HG03097 (cell line): ENCODE measurements around the gene C6orf89.

Experiments used
- ATAC-seq: cut with Tn5 transposase; IDR thresholded peaks from one replicate; pipeline ENCODE4 v1.9.1; 2021; ENCODE audit not compliant: unreplicated experiment, low FRiP score

Gene C6orf89

DNA sequence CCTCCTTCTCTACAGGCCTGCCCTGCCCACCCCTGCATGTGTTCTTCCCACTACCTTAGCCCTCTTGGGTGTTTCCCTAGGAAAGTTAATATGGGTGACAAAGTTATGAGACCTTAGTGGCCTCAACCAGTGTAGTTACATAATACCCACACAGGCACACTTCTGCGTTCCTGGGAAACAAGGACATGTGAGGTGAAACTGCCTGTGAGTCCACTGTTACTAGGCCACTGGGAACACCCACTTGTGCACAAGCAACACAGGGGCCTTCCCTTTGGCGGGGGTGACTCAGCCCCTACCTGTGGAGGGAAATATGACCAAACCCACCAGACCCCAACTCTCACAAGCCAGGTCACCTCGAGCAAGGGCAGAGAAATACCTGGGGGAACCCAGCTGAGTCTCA is 81.5 kb downstream of the C6orf89 start:
- no peak for ATAC-seq

DNA sequence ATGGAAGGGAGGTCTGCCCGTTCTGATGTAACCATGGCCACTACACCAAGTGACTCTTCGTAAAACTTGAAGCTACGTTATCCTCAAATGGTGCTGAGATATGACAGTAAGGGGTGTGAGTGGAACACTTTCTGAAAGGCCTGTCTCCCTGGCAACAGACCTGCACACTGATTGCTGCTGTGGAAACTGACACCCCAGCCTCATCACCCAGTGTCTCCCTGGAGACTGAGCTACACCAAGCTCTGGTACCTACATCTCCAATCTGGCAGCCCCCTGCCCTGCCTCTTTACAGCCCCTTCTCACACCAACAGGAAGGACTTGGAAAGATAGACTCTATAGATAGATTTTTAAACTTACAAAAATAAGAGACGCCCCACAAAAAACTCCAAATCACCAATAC is 82.0 kb downstream of the C6orf89 start:
- ATAC-seq: no peak

DNA sequence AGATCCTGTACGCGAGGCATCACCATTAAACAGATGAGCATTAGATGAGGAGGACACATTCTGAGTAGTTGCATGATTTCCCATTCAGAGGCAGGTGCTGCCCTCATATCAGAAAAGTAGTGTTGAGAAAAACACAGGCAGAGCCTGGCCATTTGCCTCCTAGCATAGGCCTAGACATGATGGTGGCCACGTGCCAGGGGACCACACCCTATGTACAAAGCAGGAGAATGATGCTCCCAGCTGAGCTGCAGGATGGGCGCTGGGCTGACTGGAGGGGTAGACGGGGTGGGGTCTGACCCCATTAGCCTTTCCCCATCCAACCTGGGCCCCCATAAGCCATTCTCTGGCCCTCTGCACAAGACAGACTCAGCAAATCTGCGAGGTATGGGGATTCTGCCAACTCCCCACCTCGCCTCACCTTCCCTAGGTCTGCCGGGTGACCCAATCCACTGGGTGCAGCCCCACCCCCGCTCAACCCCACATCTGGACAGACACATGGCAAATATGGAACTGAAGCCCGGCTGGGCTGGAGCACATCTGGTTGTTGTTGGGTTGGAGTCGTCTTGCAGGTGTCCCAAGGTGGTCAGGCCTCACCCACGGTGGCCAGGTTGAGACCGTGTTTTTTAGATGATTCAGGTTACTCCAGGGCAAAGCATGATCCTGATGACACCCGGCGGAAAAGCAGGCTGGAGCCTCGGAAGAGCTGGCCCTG is 82.7 kb downstream of the C6orf89 start:
- ATAC-seq: no peak

DNA sequence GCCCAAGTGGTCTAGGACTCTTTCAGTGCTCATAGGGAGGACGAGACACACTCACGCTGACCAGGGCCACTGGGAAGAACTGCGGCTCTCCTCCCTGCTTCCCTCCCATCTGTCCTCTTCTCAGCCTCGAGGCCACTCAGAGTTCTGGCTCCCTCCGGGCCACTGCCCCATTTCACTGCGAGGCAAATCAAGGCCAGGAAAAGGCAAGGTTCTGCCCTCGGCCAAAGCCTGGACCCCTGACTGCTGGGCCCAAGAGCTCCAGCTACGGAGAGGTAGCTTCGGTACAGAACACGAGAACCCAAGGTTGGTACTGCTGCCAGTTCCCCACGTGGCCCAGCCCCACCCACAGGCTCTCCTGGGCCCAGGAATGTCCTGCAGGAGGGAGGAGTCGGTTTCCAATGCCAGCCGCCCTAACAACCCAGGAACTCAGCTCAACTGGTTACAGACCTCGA is 83.5 kb downstream of the C6orf89 start:
- ATAC-seq: no peak

DNA sequence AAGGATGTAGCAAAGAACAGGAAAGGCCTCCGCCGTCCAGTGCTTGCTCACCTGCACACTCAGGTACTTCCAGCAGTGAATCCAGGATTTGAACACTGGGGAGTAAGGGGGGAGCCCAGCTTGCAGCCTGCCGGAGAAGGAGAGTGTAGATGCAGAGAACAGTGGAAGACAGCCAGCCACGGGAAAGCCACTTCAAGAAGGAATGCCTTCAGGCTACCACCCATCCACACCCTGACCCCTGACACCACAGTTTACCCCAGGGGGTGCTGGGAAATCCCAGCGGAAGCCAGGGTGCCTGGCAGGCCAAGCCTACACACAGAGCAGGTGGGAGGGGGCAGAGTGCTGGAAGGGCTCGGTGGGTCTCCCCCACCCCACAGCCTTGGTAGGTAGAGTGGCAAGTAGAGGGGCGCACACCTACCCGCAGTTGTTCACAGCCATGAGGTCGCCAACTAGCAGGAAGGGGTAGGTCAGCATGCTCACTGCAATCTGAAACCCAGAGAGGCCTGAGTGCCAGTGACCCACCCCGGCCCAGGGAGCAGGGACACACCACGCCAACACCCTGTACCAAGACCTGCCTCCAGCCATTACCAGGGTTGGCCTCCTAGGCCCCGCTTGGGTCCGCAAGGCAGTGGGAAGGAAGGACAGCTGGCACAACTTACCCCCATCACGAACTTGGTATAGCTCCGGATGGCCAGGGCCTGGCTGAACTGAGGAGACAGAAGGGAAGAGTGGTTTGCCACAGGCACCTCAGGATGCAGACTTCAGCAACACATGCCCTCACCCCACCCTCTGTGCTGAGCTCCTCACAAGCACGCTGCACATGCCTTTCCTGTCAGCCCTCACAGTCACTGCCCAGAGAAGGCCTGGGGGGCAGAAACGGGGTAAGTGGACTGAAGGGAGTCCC is 84.5 kb downstream of the C6orf89 start:
- no peak for ATAC-seq

DNA sequence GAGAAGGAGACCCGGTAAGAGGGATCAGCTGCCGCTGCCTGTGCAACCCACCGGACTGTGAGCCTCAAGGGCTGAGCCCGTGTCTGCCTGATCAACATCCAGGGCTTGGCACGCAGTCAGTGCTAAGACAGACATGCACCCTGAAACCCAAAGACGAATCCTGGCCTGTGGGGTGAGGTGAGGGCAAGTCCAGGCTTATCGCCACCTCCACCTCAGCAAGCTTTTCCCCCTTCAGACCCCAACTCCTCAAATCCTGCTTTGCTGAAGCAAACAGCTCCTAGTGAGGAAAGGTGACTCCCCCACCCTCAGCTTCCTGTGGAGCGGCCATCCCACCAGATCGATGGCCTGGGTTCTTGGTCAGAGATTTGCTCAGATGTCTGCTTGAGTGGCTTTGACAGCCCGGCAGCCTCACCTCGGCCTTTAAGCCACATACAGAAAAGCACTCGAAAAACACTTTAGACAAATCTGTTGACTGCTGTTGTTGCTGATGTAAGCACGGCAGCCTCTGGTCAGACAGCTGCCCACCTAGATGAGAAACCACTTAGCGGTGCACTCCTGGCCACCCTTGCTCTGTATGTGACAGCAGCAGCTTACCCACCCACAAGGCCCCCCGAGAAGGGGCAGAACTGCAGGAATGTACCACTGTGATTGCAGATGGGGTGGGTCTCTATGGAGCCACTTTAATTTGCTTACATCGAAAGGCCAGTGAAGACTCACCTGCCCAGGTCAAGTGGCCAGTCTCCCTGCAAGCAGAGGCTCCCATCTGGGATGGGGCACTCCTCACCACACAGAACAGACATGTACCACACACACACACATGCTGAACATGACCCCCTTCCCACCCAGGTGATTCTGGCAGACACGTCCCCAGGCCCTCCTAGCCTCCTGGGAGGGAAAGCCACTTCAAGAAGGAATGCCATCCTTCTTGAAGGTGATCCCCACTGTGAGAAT is 85.4 kb downstream of the C6orf89 start:
- ATAC-seq: no peak

DNA sequence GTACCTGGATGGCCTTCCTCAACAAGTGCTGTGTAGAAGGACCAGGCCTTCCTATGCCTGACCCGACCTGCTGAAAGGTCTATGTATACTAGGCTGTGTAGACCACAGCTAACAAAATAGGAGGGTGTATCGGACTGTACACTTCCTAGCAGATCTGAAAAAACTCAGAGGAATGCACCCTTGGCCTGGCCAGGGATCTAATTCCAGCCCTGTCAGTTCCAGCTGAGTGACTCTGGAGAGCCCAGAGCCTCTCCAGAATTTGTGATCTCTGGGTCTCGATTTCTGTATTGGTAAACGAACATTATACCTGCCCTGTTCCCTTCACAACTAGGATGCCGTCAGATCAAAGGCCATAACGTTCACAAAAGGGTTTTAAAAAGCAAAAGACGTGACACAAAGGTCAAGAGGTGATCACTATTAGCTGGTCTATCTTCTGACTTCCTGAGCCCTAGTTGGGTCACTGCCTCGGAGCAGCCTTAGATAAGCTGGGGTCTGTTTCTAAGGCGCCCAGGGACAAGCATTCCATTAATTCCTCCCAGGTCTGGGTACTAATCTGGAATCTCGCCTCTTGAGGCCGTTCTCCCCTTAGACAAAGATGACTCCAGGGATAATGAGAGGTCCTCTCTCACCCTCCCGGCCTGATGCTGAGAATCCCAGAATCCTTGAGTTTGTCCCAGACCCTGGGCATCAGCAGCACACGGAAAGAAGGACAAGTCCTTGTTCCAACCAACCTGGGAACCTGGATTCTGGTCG is 86.3 kb downstream of the C6orf89 start:
- no peak for ATAC-seq

DNA sequence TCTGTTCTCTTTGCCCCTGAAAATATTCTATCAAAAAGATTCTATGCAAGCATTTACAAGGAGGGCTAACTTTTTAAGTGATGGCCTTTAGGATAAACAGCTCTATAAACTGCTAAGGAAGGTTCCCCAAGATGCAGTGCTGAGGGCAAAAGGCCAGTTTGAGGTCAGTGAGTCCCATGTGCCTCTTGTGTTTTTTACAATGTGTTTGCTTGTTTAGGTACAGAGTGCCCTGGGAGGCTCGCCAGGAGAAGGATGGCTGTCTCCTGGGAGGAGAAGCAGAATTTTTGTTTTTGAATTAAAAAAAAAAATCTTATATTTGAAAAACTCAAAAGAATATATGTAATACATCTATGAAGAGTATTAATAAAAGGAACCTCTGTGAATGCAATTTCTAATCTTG is 87.4 kb downstream of the C6orf89 start:
- ATAC-seq: no peak

DNA sequence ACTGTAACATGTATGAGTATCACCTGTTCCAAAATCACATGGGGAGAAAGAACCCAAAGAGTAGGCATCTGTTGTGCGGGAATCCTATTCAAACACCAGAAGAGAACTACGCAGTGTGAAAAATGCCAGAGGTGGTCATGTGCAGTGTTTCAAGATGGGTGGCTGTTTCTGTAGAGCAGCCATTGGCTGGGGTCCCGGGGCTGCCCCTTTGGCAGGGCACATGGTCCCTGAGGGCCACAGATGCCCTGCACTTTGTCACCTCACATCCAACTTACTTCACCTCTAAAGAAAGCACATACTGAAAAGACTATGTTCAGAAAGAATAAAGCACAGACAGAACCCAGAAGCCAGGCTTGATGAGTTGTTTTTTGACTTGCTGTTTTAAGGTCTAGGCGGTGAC is 87.9 kb downstream of the C6orf89 start:
- ATAC-seq: no peak

DNA sequence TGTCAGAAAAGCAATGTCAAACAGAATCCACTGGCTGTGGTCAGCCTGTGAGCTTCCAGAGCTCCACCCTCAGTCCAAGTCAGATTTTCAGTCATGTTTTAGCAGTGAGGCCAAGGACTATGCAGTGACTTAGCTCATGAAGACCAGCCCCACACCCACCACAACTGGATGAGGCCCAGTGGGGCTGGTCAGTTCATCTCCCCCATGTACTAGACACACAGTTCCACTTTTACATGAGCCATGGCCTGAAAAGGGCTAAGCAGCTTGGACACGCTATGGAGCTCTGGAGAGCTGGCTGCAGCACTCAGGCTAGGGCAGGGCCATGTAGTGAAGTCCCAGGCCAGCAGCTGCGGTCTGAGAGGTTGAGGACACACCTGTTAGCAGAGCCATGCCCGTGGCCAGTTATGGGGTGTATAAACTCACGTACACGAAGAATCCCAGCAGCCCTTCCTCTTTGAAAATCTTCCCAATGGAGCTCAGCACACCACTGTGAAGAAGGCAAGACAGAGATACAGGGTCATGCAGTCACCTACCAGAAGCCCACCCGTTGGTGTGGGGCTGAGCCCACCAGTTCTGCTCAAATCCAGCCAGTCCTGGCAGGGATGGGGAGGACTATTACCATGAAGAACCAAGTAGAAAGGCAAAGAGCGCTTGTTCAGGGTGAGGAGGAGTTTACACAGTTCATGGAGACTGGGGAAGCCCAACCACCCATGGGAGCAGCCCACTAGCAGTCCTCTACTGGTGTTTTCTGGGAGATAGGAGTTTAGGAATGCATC is 89.7 kb downstream of the C6orf89 start:
- no peak for ATAC-seq

DNA sequence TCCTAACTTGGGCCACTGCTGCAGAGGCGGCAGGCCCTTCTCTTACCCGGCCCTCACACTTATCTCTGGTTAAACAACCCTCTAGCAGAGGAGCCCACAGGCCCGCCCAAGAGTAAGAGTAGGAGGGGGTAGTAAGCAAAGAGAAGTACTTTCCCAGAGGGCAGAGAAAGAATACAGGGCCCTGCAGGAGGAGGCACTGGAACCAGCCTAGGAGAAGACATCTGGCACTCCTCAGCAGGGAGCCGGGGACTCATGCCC is 90.2 kb downstream of the C6orf89 start:
- no peak for ATAC-seq

DNA sequence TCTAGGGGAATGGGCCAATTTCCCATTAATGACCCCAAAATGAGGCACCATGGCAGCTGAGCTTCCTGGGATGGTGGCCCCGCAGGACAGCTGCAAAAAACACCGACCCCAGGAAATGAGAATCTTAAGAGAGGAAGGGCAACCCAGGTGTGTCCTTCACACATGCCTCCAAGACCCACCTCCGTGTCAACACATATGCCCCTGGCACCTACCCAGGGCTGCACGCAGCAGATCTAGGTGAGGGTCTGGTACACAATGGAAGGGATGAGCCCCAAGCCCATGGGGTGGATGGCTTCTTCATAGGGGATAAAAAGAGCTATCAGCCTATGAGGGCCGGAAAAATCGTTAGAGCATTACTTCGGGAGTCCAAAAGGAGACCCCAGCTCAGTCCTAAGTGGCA is 90.8 kb downstream of the C6orf89 start:
- no peak for ATAC-seq

DNA sequence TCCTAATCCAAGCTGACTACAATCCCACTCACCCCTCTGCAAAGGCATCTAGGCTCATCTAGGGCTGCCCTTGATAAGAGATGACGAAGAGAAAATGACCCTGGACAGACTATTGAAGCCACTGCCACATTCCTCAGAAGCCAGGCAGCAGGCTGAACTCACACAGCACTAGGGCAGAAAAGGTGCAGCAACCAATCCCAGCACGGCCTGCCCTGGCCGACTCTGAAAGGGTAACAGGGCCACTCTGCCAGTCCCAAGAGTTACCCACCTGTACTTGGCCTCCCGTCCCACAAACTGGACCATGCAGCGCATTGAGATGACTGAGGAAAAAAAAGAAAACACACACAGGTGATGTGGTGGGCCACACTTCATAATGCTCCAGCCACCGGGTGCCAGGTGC is 91.2 kb downstream of the C6orf89 start:
- no peak for ATAC-seq

DNA sequence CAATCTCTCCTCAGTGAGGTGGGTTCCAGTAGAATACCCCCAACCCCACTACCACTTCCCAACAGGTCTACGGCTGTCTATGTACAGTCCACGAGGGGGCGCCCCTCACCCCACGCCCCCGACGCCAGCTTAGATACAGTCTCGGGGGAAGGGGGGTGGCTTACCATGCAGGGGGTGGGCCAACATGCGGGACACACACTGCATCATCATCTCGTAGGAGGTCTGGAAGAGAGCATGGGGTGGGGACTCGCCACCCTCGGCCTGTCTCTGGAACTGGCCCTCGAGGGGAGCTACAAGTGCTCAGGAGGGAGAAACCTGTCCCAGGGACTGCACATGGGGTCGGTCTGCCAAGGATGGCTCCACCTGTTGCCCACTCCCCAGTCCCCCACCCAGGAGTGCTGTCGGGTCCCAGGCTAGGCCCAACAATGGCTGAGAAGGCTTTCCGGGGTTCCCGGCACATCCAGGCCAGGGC is 91.8 kb downstream of the C6orf89 start:
- no peak for ATAC-seq
